GM18870 (cell line): ENCODE measurements around the gene CORO2A.

ENCODE experiments used
- ATAC-seq: cut with Tn5 transposase; IDR thresholded peaks from one replicate; pipeline ENCODE4 v1.9.1; 2021; ENCODE audit warnings: moderate library complexity; ENCODE audit not compliant: unreplicated experiment

The CORO2A gene

DNA sequence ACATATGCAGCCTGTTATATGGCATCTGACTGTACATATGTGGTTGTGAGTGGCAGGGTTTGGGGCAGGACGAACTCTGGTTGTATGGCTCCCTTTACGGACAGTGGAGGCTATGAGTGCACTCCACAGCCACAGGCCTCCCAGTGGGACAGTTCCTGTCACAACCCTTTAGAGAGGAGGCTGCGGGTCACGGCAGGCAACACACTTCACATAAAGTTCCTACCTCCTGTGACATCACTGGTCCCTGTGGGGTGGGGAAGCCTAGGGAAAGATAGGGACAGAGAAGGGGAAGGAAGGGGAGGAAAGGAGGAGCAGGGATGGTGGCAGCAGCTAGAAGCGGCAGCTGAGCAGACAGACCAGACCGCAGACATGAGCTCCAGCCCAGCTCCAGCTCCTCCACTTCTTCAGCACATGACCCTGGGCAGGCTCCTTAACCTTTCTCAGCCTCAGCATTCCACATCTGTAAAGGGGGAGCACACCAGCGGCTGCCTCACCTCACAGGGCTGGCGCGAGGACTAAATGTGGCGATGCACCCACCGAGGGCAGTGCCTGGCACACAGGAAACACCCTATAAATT is 27.4 kb upstream of the CORO2A start:
- ATAC-seq = no peak

GRCh38 chr9:98219364-98219716 is 26.9 kb upstream of the CORO2A start:
- no peak for ATAC-seq

DNA sequence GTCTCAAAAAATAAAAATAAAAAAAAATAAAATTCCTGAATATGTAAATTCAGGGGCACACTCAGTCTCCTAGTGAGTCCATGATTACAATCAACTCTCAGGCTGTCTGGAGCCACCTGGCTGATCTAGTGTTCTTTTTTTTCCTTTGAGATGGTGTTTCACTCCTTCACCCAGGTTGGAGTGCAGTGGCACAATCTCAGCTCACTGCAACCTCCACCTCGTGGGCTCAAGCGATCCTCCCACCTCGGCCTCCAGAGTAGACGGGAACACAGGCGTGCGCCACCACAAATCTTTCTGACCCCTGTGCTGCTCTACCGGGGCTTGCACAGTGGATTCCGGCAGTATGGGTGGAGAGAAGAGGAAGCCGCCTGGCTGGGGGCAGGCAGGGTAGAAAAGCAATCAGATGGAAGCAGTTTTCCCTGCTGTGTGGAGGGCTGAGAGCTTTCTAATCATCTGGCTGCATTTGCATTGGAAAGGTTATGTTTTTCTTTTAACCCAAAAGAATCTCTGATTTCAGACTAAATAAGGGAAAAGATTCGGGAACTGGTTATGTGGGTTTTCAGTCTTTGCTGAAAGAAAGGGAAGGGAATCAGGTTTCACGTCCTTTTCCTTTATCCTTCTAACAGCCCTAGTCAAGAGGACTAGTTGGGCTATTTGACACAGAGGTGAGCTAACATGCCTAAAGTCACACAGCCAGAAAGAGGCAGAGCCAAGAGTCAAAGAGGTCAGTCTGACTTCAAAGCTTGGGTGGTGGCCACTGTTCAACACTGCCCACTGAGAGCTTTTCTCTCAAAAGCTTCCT is 26.3 kb upstream of the CORO2A start:
- ATAC-seq = no peak

DNA sequence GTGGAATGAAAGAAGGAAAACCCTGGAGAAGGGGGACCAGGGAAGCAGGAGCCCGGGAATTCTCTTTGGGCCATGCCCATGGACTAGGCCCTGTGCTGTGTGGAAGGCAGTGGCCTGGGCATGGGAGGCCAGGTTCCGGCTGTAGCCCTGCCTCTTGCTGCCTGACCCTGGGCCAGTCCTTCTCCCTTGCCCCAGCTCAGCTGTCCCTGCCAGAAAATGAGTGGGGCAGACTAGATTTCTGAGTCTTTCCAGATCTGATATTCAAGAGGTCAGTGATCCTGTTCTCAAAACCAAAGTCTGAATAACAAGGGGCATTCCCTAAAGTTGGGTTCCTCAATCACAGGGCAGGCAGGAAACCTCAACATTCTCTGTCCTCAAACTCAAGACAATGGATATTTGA is 24.8 kb upstream of the CORO2A start:
- ATAC-seq = no peak

GRCh38 chr9:98216391-98216790 is 24.0 kb upstream of the CORO2A start:
- ATAC-seq = no peak

GRCh38 chr9:98215821-98216220 is 23.4 kb upstream of the CORO2A start:
- ATAC-seq = no peak

DNA sequence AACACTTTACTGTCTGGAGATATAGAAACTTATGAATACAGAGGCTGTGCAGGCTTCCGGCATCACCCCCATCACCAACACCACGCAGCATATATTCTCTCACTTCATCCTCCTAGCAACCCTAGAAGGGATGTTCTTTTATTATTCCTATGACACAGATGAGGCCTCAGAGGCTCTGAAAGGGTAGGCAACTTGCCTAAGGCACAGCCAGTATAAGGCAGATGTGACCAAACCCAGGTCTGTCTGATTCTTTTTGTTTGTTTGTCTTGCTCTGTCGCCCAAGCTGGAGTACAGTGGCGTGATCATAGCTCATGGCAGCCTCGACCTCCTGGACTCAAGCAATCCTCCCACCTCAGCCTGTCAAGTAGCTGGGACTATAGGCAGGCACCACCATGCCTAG is 22.8 kb upstream of the CORO2A start:
- ATAC-seq = no peak

DNA sequence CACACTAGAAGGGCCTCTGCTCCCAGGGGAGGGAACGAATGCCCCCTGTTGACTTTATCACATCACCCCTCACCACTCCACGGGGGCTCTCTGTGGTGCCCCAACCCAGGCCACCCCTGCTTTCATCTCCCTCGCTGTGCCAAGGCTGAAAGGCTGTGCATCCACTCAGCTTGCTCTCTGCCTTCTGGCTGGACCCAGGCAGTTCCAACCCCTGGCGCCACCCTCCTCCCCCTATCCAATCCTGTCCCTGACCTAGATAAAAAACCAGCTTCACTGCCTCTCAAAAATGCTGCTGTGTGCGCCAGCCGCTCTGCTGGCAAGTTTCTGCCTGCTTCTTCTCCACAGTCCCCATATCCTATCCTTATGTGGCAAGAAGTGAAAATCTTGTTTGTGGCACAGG is 22.4 kb upstream of the CORO2A start:
- no peak for ATAC-seq

DNA sequence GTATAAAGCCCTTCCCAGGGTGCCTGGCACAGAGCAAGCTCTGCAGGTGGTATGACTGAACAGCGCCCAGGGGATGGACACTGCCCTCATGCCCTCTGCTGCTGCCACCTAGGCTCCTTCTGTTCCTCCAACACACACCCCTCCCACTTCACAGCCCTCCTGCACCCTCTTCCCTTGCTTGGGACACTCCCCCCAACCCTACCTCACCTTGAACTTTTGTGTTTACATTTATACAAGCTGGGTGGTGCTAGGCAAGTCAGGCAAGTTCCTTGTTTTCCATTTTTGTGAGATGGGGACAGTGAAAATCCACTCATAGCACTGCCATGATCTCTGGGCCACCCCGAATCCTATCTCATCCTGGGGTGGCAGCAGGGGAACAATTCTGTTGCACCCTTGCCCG is 18.8 kb upstream of the CORO2A start:
- no peak for ATAC-seq

DNA sequence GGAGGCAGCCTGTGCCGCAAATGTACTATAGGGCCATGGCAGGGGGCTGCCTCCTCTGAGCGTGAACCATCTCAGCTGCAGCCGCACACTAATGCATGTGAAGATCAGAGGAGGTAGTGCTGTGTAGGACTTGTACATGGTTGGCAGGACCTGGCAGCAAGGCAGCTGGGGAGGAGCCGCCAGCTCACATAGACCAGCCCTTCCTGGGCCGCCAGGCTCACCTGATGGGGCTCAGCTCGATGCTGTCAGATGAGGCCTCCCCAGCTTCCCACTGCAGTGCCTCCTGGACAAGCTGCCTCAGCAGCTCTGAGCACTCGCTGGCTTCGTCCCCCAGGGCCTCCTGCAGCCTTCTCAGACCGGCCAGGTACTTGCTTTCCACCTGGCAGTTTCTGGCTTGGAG is 18.0 kb upstream of the CORO2A start:
- no peak for ATAC-seq

DNA sequence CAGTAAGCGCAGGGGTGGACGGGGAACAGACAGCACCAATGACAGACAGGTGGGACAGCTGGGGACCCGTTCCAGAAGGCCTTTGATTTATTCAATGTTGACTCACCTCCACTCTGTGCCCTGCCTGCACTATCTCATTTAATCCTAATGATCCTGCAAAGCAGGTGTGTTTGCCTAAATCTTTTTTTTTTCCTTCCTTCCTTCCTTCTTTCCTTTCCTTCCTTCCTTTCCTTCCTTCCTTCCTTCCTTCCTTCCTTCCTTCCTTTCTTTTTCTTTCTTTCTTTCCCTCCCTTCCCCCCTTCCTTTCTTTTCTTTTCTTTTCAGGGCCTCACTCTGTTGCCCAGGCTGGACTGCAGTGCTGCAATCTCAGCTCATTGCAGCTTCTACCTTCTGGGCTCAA is 17.1 kb upstream of the CORO2A start:
- no peak for ATAC-seq

GRCh38 chr9:98208635-98209034 is 16.2 kb upstream of the CORO2A start:
- no peak for ATAC-seq

- ATAC-seq = no peak
These were observed 15.2 kb upstream of the CORO2A start for GRCh38 chr9:98207606-98208005.

DNA sequence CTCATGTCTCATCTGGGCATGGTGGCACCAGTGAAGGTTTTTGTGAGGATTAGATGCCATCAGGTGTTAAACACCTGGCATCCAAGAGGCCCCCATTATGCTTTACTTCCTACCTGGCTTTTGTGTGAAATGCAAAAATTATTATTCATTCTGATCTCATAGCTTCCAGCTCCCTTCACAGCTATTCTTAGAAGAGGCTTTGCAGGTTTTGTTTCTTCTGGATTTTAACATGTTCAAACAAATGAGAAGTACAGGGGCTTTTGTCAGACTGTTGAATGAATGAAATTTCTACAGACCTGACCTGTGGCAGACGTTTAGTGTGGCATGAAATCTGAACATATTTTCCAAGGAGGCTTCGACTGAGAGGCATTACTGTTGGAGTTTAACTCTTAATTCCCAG is 14.3 kb upstream of the CORO2A start:
- no peak for ATAC-seq

DNA sequence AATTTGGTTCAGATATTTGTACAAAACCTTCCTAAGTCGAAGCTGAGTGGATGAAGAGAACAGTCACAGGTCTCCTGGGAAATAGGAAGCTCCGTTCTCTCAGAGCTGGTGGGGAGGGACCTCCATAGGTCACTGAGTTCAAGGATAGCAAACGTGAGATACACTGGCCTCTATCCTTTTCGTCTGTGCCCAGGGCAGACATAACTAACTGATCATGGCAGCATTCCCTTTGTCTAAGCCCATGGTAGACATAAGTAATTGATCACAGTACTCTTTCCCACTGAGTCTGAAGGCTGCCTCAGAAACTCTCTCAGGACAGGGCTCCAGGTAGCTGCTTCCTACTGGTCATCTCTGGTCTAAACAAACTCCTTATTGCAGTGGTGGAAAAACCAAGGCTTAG is 12.3 kb upstream of the CORO2A start:
- no peak for ATAC-seq

DNA sequence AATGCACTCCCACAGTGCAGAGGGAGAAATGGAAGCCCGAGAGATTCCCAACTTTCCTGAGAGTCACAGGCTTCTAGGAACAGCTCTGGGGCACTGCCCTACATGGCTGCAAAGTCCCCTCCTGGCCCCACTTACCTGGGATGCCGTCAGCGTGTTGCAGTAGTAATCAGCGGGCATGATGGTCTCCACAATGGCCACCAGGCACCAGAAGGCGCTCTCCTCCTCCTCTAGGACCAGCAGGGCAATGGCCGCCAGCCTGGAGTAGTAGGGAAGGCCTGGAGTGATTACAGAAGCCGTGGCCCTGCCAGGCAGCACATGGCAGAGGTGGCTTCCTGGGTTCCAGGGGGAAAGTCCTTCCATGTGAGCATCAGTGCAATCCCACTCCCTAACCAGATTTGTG is 10.7 kb upstream of the CORO2A start:
- ATAC-seq = no peak

- ATAC-seq = no peak
These were observed 9.8 kb upstream of the CORO2A start for GRCh38 chr9:98202252-98202651.

- ATAC-seq = no peak
These were observed 9.3 kb upstream of the CORO2A start for GRCh38 chr9:98201749-98202148.

DNA sequence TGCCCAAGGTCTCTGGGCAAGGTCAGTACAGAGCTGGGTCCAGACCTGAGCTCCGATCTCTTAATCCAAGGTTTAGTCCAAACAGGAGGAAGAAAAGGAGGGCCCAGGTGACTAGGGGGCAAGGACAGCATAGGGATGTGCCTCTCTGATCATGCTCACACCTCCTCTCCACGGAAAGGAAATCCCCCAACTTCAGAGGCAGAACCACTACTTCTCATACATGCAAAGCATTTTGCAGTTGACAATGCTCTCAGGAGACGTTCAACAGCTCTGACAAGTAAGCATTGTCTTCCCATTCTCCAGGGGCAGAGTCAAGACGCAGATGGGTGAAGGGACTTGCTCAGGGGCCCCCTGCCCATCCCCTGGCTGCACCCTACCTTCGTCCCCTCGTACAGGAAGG is 8.7 kb upstream of the CORO2A start:
- ATAC-seq = no peak

- ATAC-seq = no peak
These were observed 7.1 kb upstream of the CORO2A start for GRCh38 chr9:98199388-98200033.

GRCh38 chr9:98195671-98196070 is 3.2 kb upstream of the CORO2A start:
- ATAC-seq = no peak

DNA sequence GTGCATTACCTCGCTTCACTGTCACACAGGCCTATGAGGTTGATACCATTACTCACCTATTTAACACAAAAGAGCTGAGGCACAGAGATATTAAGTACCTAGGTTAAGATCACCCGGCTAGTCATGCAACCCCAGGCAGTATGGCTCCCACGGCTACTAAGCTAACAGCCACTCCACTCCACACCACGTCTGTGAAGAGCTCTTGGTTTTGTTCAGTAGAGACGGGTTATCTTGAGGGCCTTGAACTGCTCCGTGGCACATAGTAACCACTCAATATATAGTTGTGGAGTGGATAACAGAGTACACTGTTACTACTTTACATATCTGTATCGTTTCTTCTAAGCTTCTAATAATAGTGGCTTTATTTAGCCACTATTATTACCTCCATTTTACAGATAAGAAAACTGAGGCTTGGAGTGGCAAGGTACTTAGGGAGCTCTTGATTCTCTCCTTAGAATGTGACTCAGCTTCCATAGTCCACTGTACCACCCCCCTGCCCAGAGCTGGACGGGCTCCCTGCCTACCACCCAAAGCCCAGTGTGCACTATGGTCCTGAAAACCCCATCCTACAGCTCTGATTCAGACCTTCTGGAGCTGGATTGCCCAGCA is 1.0 kb upstream of the CORO2A start:
- ATAC-seq = no peak
